WERI-Rb-1 (cell line): Measurements from ENCODE around the gene CRKL.

ENCODE experiments used
- DNase-seq: peaks from one replicate; pipeline ENCODE4 v3.0.0-alpha.2; 2020
- H3K27ac ChIP-seq: fragments of 250-450 bp; sonication (Bioruptor Pico); 2 replicates; pipeline ENCODE4 v1.5.1; 2020; ENCODE audit warnings: mild to moderate bottlenecking, moderate library complexity
- H3K27me3 ChIP-seq: fragments of 250-450 bp; sonication (Bioruptor Pico); 2 replicates; pipeline ENCODE4 v1.5.1; 2021; ENCODE audit warnings: mild to moderate bottlenecking, low read depth, moderate library complexity; ENCODE audit not compliant: insufficient read depth, severe bottlenecking
- H3K36me3 ChIP-seq: fragments of 250-450 bp; sonication (Bioruptor Pico); 2 replicates; pipeline ENCODE4 v1.5.1; 2020; ENCODE audit warnings: mild to moderate bottlenecking, moderate library complexity
- H3K4me3 ChIP-seq: 2 replicates; pipeline ENCODE4 v1.5.1; 2011; ENCODE audit warnings: low read depth, mild to moderate bottlenecking, control low read depth, low read length
- H3K9me3 ChIP-seq: fragments of 250-450 bp; sonication (Bioruptor Pico); 2 replicates; pipeline ENCODE4 v1.5.1; 2021; ENCODE audit warnings: mild to moderate bottlenecking, moderate library complexity; ENCODE audit not compliant: severe bottlenecking
- CTCF ChIP-seq: IDR thresholded peaks from 2 replicates; pipeline ENCODE4 v1.5.1; 2011; ENCODE audit warnings: low read depth, mild to moderate bottlenecking, control low read depth, inconsistent platforms, low read length

Gene CRKL

GRCh38 chr22:20990184-20991180 is 73.3 kb downstream of the CRKL start:
- Histone ChIP-seq H3K9me3 (no peaks in the 10 kb centered on the region), H3K4me3 (no peak overlapping the region), H3K36me3 (peaks cover 29% of the 10 kb centered on the region), H3K27ac (no peak overlapping the region), H3K27me3 (no peaks in the 10 kb centered on the region)
- no peak for TF ChIP-seq CTCF
- DNase-seq: no peak

GRCh38 chr22:20991252-20992055 is 74.2 kb downstream of the CRKL start:
- H3K9me3 ChIP-seq: no peaks in the 10 kb centered on the region

GRCh38 chr22:20992056-20992442 is 74.8 kb downstream of the CRKL start:
- no peak overlapping the region for H3K27ac ChIP-seq
- no peak overlapping the region for H3K4me3 ChIP-seq
- H3K27me3 ChIP-seq: no peaks in the 10 kb centered on the region
- no peaks in the 10 kb centered on the region for H3K9me3 ChIP-seq
- DNase-seq: no peak
- TF ChIP-seq CTCF: no peak
- H3K36me3 ChIP-seq: peaks cover 30% of the 10 kb centered on the region

More at GRCh38 chr22:20991252-20992055, 74.2 kb downstream of the CRKL start:
- Histone ChIP-seq H3K36me3 (peaks cover 27% of the 10 kb centered on the region), H3K27me3 (no peaks in the 10 kb centered on the region), H3K27ac (no peak overlapping the region), H3K4me3 (no peak overlapping the region)
- DNase-seq: no peak
- no peak for TF ChIP-seq CTCF

- H3K36me3 ChIP-seq: peaks cover 36% of the 10 kb centered on the region
- H3K9me3 ChIP-seq: no peaks in the 10 kb centered on the region
- H3K27me3 ChIP-seq: no peaks in the 10 kb centered on the region
- H3K27ac ChIP-seq: no peak overlapping the region
- H3K4me3 ChIP-seq: no peak overlapping the region
- no peak for TF ChIP-seq CTCF
- DNase-seq: no peak
Measured at GRCh38 chr22:20992456-20993303, 75.5 kb downstream of the CRKL start.

- DNase-seq: no peak
- no peaks in the 10 kb centered on the region for H3K9me3 ChIP-seq
- H3K4me3 ChIP-seq: no peak overlapping the region
- H3K36me3 ChIP-seq: peaks cover 45% of the 10 kb centered on the region
- H3K27ac ChIP-seq: no peak overlapping the region
- H3K27me3 ChIP-seq: no peaks in the 10 kb centered on the region
- no peak for TF ChIP-seq CTCF
Measured at GRCh38 chr22:20993304-20994127, 76.3 kb downstream of the CRKL start.
